Breast epithelium (tissue), 3 donors: Measurements from ENCODE around the gene CTNND2.

Experiments
- CTCF ChIP-seq, 3 donors: fragments of 450-650 bp; IDR thresholded peaks; one replicate each; pipeline ENCODE4 v1.5.1; 2016 to 2017; ENCODE audit warnings: antibody characterized with exemption in 3 of 3, mild to moderate bottlenecking in 3 of 3, moderate library complexity in 3 of 3
- POLR2A ChIP-seq: fragments of 450-650 bp; IDR thresholded peaks from one replicate; pipeline ENCODE4 v1.6.1; 2016; ENCODE audit warnings: antibody characterized with exemption, mild to moderate bottlenecking, moderate library complexity
- POLR2AphosphoS5 ChIP-seq, 3 donors: sonication (generic); formaldehyde crosslinking; IDR thresholded peaks; one replicate each; pipeline ENCODE4 v1.6.1; 2017; ENCODE audit warnings: antibody characterized with exemption in 3 of 3

- TF ChIP-seq CTCF (IDR thresholded peaks at IDR 0.05) (no peak), POLR2A (no peak), POLR2AphosphoS5 (IDR thresholded peaks at IDR 0.05) (no peak)
Measured at GRCh38 chr5:11044581-11044980, 859.7 kb downstream of the CTNND2 start.
